Transverse colon (tissue), 3 donors: ENCODE measurements around the gene RAPGEF2.
"Not testable (repeated sequence)": the region's sequence is repeated elsewhere in the genome, so short reads cannot be mapped to it uniquely, and the experiment has no call there.

ENCODE experiments used
- EP300 ChIP-seq: sonication (generic); formaldehyde crosslinking; IDR thresholded peaks from one replicate; pipeline ENCODE4 v1.6.1; 2017; ENCODE audit warnings: antibody characterized with exemption, low read depth
- TF ChIP-seq, protein P1 (sequence below), 5 experiments: fragments of 200-600 bp in 3 of 5; fragments of 450-650 bp in 2 of 5; sonication (generic) in 3 of 5; IDR thresholded peaks; 1 replicate in 2 of 5; 2 replicates in 3 of 5; pipeline ENCODE4 v1.5.1; 2016 to 2017; ENCODE audit warnings: antibody characterized with exemption in 5 of 5, inconsistent platforms in 3 of 5, mild to moderate bottlenecking in 2 of 5, moderate library complexity in 1 of 5

DNA sequence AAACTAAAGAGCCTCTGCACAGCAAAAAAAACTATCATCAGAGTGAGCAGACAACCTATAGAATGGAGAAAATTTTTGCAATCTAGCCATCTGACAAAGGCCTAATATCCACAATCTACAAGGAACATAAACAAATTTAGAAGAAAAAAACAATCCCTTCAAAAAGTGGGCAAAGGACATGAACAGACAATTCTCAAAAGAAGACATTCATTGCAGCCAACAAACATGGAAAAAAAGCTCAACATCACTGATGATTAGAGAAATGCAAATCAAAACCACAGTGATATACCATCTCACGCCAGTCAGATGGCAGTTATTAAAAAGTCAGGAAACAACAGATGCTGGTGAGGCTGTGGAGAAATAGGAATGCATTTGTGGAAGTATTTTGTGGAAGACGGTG, 13.2 kb downstream of the RAPGEF2 start:
- TF ChIP-seq EP300: not testable (repeated sequence)
- TF ChIP-seq, protein P1, sequence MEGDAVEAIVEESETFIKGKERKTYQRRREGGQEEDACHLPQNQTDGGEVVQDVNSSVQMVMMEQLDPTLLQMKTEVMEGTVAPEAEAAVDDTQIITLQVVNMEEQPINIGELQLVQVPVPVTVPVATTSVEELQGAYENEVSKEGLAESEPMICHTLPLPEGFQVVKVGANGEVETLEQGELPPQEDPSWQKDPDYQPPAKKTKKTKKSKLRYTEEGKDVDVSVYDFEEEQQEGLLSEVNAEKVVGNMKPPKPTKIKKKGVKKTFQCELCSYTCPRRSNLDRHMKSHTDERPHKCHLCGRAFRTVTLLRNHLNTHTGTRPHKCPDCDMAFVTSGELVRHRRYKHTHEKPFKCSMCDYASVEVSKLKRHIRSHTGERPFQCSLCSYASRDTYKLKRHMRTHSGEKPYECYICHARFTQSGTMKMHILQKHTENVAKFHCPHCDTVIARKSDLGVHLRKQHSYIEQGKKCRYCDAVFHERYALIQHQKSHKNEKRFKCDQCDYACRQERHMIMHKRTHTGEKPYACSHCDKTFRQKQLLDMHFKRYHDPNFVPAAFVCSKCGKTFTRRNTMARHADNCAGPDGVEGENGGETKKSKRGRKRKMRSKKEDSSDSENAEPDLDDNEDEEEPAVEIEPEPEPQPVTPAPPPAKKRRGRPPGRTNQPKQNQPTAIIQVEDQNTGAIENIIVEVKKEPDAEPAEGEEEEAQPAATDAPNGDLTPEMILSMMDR (IDR thresholded peaks at IDR 0.05): not testable (repeated sequence)
